ENCODE results near the gene MRGPRF. TPM values are rescaled to one million over a fixed set of nuclear protein-coding genes. Genes with fewer than 3 reads are reported as not detected.

MRGPRF gene
- total and polyA plus RNA-seq, 9 donors = 8.6 to 104 (median 35.2) TPM

- WGBS, 3 donors = 4 to 13% (median 5%) methylated on average over 15 of the region's 15 CpGs
- H3K27me3 ChIP-seq = no peaks in the 10 kb centered on the region
- intact Hi-C loops (cut with DNase I) = loop anchor here (2.0 to 5.0 kb wide), 2 partner anchors 37 kb away; partner anchors contain the start of gene MRGPRF (in 4 of the 4)
- H3K4me3 ChIP-seq = peak overlapping the region; percentile 75
- TF ChIP-seq EP300 (IDR thresholded peaks at IDR 0.05) = no peak
- TF ChIP-seq CTCF (IDR thresholded peaks at IDR 0.05) = no peak
- TF ChIP-seq POLR2A (IDR thresholded peaks at IDR 0.05) = no peak
- H3K36me3 ChIP-seq = no peaks in the 10 kb centered on the region
- H3K4me1 ChIP-seq (ENCODE audit: insufficient read depth) = peaks cover 13% of the 10 kb centered on the region
- DNase-seq = peak in 1 of 5 donors; percentile 57
- H3K27ac ChIP-seq = peak overlapping the region; percentile 85 to 91
- H3K9me3 ChIP-seq = no peaks in the 10 kb centered on the region
Observed at GRCh38 chr11:69049490-69049867, 36.4 kb upstream of the MRGPRF start.

DNA sequence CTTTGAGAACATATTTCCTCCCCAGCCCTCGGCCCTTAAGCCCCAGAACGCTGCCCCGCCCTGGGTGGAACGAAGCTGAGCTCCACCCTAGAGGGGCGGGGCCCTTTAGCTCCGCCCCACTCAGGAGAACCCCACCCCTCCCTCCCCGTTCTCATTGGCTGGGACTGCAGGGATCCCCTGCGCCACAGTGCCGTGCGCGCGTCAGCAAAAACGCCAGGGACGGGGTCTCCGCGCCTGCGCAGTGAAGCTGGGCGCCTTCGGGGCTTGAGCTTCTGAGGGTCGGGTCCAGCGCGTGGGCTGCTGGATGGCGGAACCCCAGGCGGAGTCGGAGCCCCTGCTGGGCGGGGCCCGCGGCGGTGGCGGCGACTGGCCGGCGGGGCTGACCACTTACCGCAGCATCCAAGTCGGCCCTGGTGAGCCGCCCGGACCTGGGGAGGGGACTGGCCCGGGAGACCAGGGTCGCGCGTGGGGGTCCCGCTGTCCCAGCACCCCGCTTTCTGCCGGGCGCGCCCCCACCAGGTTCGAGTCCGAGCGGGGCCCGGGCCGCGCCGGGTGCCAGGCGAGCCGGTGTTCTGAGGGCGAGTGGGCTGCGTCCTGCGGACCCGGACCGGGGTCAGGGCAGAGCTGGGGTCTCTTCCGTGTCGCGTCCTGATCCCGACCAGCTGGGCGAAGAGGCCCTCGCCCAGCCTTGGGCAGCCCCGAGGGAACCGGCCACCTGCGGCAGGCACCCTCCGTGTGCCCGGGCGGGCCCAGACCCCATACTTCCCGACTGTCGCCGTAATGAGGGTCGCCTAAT, 35.8 kb upstream of the MRGPRF start, which contains the start of gene TPCN2:
TSS of gene TPCN2 (plus strand) at position 239 of the 796 bp plus-strand sequence. CDS start at position 305, 66 bp downstream.
- 0 to 1% (median 1%) methylated on average over 58 to 76 of the region's 76 CpGs for WGBS, 3 donors
- peaks cover 13% of the 10 kb centered on the region for H3K4me1 ChIP-seq (ENCODE audit: insufficient read depth)

GRCh38 chr11:69048031-69048693, 35.1 kb upstream of the MRGPRF start:
- Histone ChIP-seq H3K36me3 (no peaks in the 10 kb centered on the region), H3K4me1 (ENCODE audit: insufficient read depth) (peaks cover 13% of the 10 kb centered on the region), H3K9me3 (no peaks in the 10 kb centered on the region), H3K4me3 (peak overlapping the region; percentile 75), H3K27me3 (no peaks in the 10 kb centered on the region), H3K27ac (no peak overlapping the region)
- 19 to 41% (median 22%) methylated on average over 11 of the region's 11 CpGs for WGBS, 3 donors
- DNase-seq = no peak
- TF ChIP-seq POLR2A (IDR thresholded peaks at IDR 0.05) (no peak), EP300 (IDR thresholded peaks at IDR 0.05) (no peak), CTCF (IDR thresholded peaks at IDR 0.05) (no peak)
- intact Hi-C loops (cut with DNase I) = loop anchor here (2.0 to 5.0 kb wide), 2 partner anchors 35 to 36 kb away; partner anchors contain the start of gene MRGPRF (in 4 of the 4)

More for the DNA sequence above, 35.8 kb upstream of the MRGPRF start, which contains the start of gene TPCN2:
- peak; percentile 94 to 97 (median 96) for DNase-seq
- Histone ChIP-seq H3K4me3 (peak within 1 kb of the TSS; percentile 75), H3K27me3 (no peaks in the 10 kb centered on the region), H3K27ac (peak within 1 kb of the TSS; percentile 85 to 91), H3K9me3 (no peaks in the 10 kb centered on the region), H3K36me3 (no peaks in the 10 kb centered on the region)
- peak in 1 of 3 donors; percentile 42 for TF ChIP-seq CTCF (IDR thresholded peaks at IDR 0.05)
- TF ChIP-seq EP300 (IDR thresholded peaks at IDR 0.05) = no peak
- peak; percentile 91 for TF ChIP-seq POLR2A (IDR thresholded peaks at IDR 0.05)
- intact Hi-C loops (cut with DNase I) = loop anchor here (2.0 to 5.0 kb wide), 2 partner anchors 36 to 37 kb away; partner anchors contain the start of gene MRGPRF (in 4 of the 4)
